NOMO-1 treated with dmso at 0.1 percent for 144 hours (cell line): Measurements from ENCODE around the gene AMMECR1L.
"Not testable (repeated sequence)": the region's sequence is repeated elsewhere in the genome, so short reads cannot be mapped to it uniquely, and the experiment has no call there.

ENCODE experiments used
- DNase-seq: peaks from one replicate; lab custom pipeline; 2025; ENCODE audit not compliant: unreplicated experiment; lab: John Stamatoyannopoulos, UW

The AMMECR1L gene

GRCh38 chr2:127885780-127886592, at the start of gene AMMECR1L:
Gene AMMECR1L, minus strand, starts transcription at chr2:127885956. Its CDS starts 11,722 bp downstream, at chr2:127874234.
- DNase-seq: peak; percentile 22

GRCh38 chr2:127935337-127935736, 49.6 kb upstream of the AMMECR1L start:
- no peak for DNase-seq

- DNase-seq: no peak
Observed at GRCh38 chr2:127932199-127932876, 46.6 kb upstream of the AMMECR1L start.

GRCh38 chr2:127929449-127929848, 43.7 kb upstream of the AMMECR1L start:
- no peak for DNase-seq

- no peak for DNase-seq
Observed at GRCh38 chr2:127927384-127927783, 41.6 kb upstream of the AMMECR1L start.

- no peak for DNase-seq
Observed at GRCh38 chr2:127917916-127918315, 32.2 kb upstream of the AMMECR1L start.

- DNase-seq: no peak
Observed at GRCh38 chr2:127913808-127914457, 28.2 kb upstream of the AMMECR1L start.

- DNase-seq: no peak
Observed at GRCh38 chr2:127911737-127912136, 26.0 kb upstream of the AMMECR1L start.

- no peak for DNase-seq
Observed at GRCh38 chr2:127910415-127910814, 24.7 kb upstream of the AMMECR1L start.

GRCh38 chr2:127909019-127909418, 23.3 kb upstream of the AMMECR1L start:
- DNase-seq: no peak

GRCh38 chr2:127907733-127908400, 22.1 kb upstream of the AMMECR1L start:
- DNase-seq: not testable (repeated sequence)

- no peak for DNase-seq
Observed at GRCh38 chr2:127906206-127906926, 20.6 kb upstream of the AMMECR1L start.

GRCh38 chr2:127901339-127902056, 15.7 kb upstream of the AMMECR1L start:
- DNase-seq: no peak

GRCh38 chr2:127897531-127898211, 11.9 kb upstream of the AMMECR1L start:
- no peak for DNase-seq

GRCh38 chr2:127893494-127893893, 7.7 kb upstream of the AMMECR1L start:
- DNase-seq: no peak

- DNase-seq: no peak
Observed at GRCh38 chr2:127893033-127893432, 7.3 kb upstream of the AMMECR1L start.

- DNase-seq: no peak
Observed at GRCh38 chr2:127891811-127892210, 6.1 kb upstream of the AMMECR1L start.

- DNase-seq: not testable (repeated sequence)
Observed at GRCh38 chr2:127890756-127891155, 5.0 kb upstream of the AMMECR1L start.

- DNase-seq: no peak
Observed at GRCh38 chr2:127888772-127889171, 3.0 kb upstream of the AMMECR1L start.
